Endothelial cell of umbilical vein (primary cell): Measurements from ENCODE around the gene TLE7.

Experiments used
- EZH2 ChIP-seq: IDR thresholded peaks from 2 replicates; pipeline ENCODE4 v1.6.1; 2012; ENCODE audit warnings: borderline replicate concordance, low read depth, mild to moderate bottlenecking, moderate library complexity, low read length, inconsistent platforms; ENCODE audit not compliant: severe bottlenecking
- POLR2A ChIP-seq: IDR thresholded peaks from 2 replicates; pipeline ENCODE4 v1.6.1; 2012; ENCODE audit warnings: low read depth, mild to moderate bottlenecking, control low read depth, low read length
- POLR2AphosphoS5 ChIP-seq: IDR thresholded peaks from 2 replicates; pipeline ENCODE4 v1.6.1; 2012; ENCODE audit warnings: low read depth, mild to moderate bottlenecking, control low read depth, low read length, moderate library complexity; ENCODE audit not compliant: insufficient read depth
- TF ChIP-seq, protein P1 (sequence below), 2 donors: IDR thresholded peaks; 1 replicate in 1 of 2; 2 replicates in 1 of 2; pipeline ENCODE4 v1.5.1; 2011; ENCODE audit warnings: low read length in 2 of 2, mild to moderate bottlenecking in 2 of 2, moderate library complexity in 2 of 2, control low read depth in 1 of 2, inconsistent platforms in 1 of 2, low read depth in 1 of 2; ENCODE audit not compliant: insufficient read depth in 1 of 2; ENCODE audit errors: extremely low read depth in 1 of 2

GRCh38 chr16:71428385-71428784, 13.5 kb downstream of the TLE7 start:
- no peak for TF ChIP-seq EZH2
- TF ChIP-seq, protein P1, sequence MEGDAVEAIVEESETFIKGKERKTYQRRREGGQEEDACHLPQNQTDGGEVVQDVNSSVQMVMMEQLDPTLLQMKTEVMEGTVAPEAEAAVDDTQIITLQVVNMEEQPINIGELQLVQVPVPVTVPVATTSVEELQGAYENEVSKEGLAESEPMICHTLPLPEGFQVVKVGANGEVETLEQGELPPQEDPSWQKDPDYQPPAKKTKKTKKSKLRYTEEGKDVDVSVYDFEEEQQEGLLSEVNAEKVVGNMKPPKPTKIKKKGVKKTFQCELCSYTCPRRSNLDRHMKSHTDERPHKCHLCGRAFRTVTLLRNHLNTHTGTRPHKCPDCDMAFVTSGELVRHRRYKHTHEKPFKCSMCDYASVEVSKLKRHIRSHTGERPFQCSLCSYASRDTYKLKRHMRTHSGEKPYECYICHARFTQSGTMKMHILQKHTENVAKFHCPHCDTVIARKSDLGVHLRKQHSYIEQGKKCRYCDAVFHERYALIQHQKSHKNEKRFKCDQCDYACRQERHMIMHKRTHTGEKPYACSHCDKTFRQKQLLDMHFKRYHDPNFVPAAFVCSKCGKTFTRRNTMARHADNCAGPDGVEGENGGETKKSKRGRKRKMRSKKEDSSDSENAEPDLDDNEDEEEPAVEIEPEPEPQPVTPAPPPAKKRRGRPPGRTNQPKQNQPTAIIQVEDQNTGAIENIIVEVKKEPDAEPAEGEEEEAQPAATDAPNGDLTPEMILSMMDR (IDR thresholded peaks at IDR 0.05; ENCODE audit: extremely low read depth in 1 of 2, insufficient read depth in 1 of 2, low read depth in 1 of 2, low read length in 2 of 2), result no peak
- no peak for TF ChIP-seq POLR2A
- TF ChIP-seq POLR2AphosphoS5, result no peak
